ENCODE data around the gene PUM1. TPM values are rescaled to one million over a fixed set of nuclear protein-coding genes. Genes with fewer than 3 reads are reported as not detected.
"Not testable (repeated sequence)": the region's sequence is repeated elsewhere in the genome, so short reads cannot be mapped to it uniquely, and the experiment has no call there.

The PUM1 gene
- polyA plus RNA-seq, 3 donors = 14.3 to 31.0 (median 20.8) TPM

GRCh38 chr1:30977511-30977910 is 88.0 kb downstream of the PUM1 start:
- no peak overlapping the region for H3K27ac ChIP-seq (ENCODE audit: low read depth, low read length)
- 96 to 97% (median 97%) methylated on average over 2 of the region's 2 CpGs for WGBS, 3 donors

GRCh38 chr1:30977105-30977504 is 88.4 kb downstream of the PUM1 start:
- H3K27ac ChIP-seq (ENCODE audit: low read depth, low read length) = no peak overlapping the region
- WGBS, 3 donors = 85 to 90% (median 87%) methylated on average over 5 of the region's 5 CpGs

GRCh38 chr1:30976143-30976542 is 89.4 kb downstream of the PUM1 start:
- WGBS, 3 donors = 18 to 40% (median 39%) methylated on average over 2 of the region's 2 CpGs
- H3K27ac ChIP-seq (ENCODE audit: low read depth, low read length) = no peak overlapping the region

- H3K27ac ChIP-seq (ENCODE audit: low read depth, low read length) = no peak overlapping the region
- WGBS, 3 donors = 93 to 97% (median 95%) methylated on average over 3 of the region's 3 CpGs
These were observed 90.3 kb downstream of the PUM1 start for GRCh38 chr1:30975217-30975616.

GRCh38 chr1:30974536-30974935 is 91.0 kb downstream of the PUM1 start:
- no peak overlapping the region for H3K27ac ChIP-seq (ENCODE audit: low read depth, low read length)
- 75 to 89% (median 89%) methylated on average over 4 of the region's 4 CpGs for WGBS, 3 donors

GRCh38 chr1:30972349-30972748 is 93.2 kb downstream of the PUM1 start:
- 81 to 93% (median 90%) methylated on average over 4 of the region's 4 CpGs for WGBS, 3 donors
- H3K27ac ChIP-seq (ENCODE audit: low read depth, low read length) = not testable (repeated sequence)

GRCh38 chr1:30971496-30971895 is 94.0 kb downstream of the PUM1 start:
- WGBS, 3 donors = 67 to 84% (median 67%) methylated on average over 2 of the region's 2 CpGs
- H3K27ac ChIP-seq (ENCODE audit: low read depth, low read length) = no peak overlapping the region

GRCh38 chr1:30969903-30970302 is 95.6 kb downstream of the PUM1 start:
- no peak overlapping the region for H3K27ac ChIP-seq (ENCODE audit: low read depth, low read length)

- 77 to 86% (median 85%) methylated on average over 8 of the region's 8 CpGs for WGBS, 3 donors
- no peak overlapping the region for H3K27ac ChIP-seq (ENCODE audit: low read depth, low read length)
These were observed 97.1 kb downstream of the PUM1 start for GRCh38 chr1:30968220-30968971.

- H3K27ac ChIP-seq (ENCODE audit: low read depth, low read length) = no peak overlapping the region
These were observed 98.7 kb downstream of the PUM1 start for GRCh38 chr1:30966690-30967369.

GRCh38 chr1:30965924-30966599 is 99.5 kb downstream of the PUM1 start:
- H3K27ac ChIP-seq (ENCODE audit: low read depth, low read length) = no peak overlapping the region
- WGBS, 3 donors = 79 to 93% (median 92%) methylated on average over 8 of the region's 8 CpGs

More at GRCh38 chr1:30966690-30967369, 98.7 kb downstream of the PUM1 start:
- WGBS, 3 donors = 56 to 74% (median 66%) methylated on average over 8 of the region's 8 CpGs

GRCh38 chr1:30964706-30965105 is 100.8 kb downstream of the PUM1 start:
- 40 to 75% (median 73%) methylated on average over 7 of the region's 7 CpGs for WGBS, 3 donors
- no peak overlapping the region for H3K27ac ChIP-seq (ENCODE audit: low read depth, low read length)

GRCh38 chr1:30962609-30963508 is 102.7 kb downstream of the PUM1 start:
- no peak overlapping the region for H3K27ac ChIP-seq (ENCODE audit: low read depth, low read length)
- WGBS, 3 donors = 71 to 77% (median 77%) methylated on average over 6 of the region's 6 CpGs

GRCh38 chr1:30957560-30958222 is 107.8 kb downstream of the PUM1 start:
- H3K27ac ChIP-seq (ENCODE audit: low read depth, low read length) = no peak overlapping the region
- WGBS, 3 donors = 79 to 92% (median 91%) methylated on average over 4 of the region's 4 CpGs

- WGBS, 3 donors = 24 to 46% (median 38%) methylated on average over 1 of the region's 1 CpG
- H3K27ac ChIP-seq (ENCODE audit: low read depth, low read length) = no peak overlapping the region
These were observed 110.0 kb downstream of the PUM1 start for GRCh38 chr1:30955448-30956015.

GRCh38 chr1:30953685-30954084 is 111.8 kb downstream of the PUM1 start:
- no peak overlapping the region for H3K27ac ChIP-seq (ENCODE audit: low read depth, low read length)
- WGBS, 3 donors = 93 to 94% (median 93%) methylated on average over 11 of the region's 11 CpGs

- WGBS, 3 donors = 86 to 90% (median 90%) methylated on average over 5 of the region's 5 CpGs
- no peak overlapping the region for H3K27ac ChIP-seq (ENCODE audit: low read depth, low read length)
These were observed 113.4 kb downstream of the PUM1 start for GRCh38 chr1:30952098-30952497.

- WGBS, 3 donors = 72 to 96% (median 92%) methylated on average over 5 of the region's 5 CpGs
- H3K27ac ChIP-seq (ENCODE audit: low read depth, low read length) = no peak overlapping the region
These were observed 114.8 kb downstream of the PUM1 start for GRCh38 chr1:30950700-30951099.
